Activated naive CD8-positive, alpha-beta T cell treated with anti-CD3 and anti-CD28 coated beads for 36 hours (primary cell): Measurements from ENCODE around the gene CNTD1. TPM values are rescaled to one million over a fixed set of nuclear protein-coding genes. Genes with fewer than 3 reads are reported as not detected.

Experiments used
- DNase-seq: peaks from one replicate; pipeline ENCODE4 v3.0.0; 2021
- H3K27ac Mint-ChIP-seq: one replicate; pipeline ENCODE4 v1.8.0; 2022; ENCODE audit warnings: mild to moderate bottlenecking, moderate library complexity, mixed read lengths
- H3K27me3 Mint-ChIP-seq: one replicate; pipeline ENCODE4 v1.8.0; 2022; ENCODE audit warnings: mild to moderate bottlenecking, mixed read lengths
- H3K36me3 Mint-ChIP-seq: one replicate; pipeline ENCODE4 v1.8.0; 2021; ENCODE audit warnings: mild to moderate bottlenecking, mixed read lengths
- H3K4me1 Mint-ChIP-seq: one replicate; pipeline ENCODE4 v1.8.0; 2021; ENCODE audit warnings: mixed read lengths
- H3K4me3 Mint-ChIP-seq: one replicate; pipeline ENCODE4 v1.8.0; 2022; ENCODE audit warnings: mild to moderate bottlenecking, moderate library complexity, mixed read lengths
- H3K9me3 Mint-ChIP-seq: one replicate; pipeline ENCODE4 v1.8.0; 2022; ENCODE audit warnings: mixed read lengths
- total RNA-seq, 2 experiments: library from RNA; stranded (reverse); gene quantifications; one replicate each; pipeline ENCODE4 v1.2.3, GENCODE V29; 2021

CNTD1 gene
- total RNA-seq, 2 experiments from 2014 or later, result not detected

- H3K4me3 Mint-ChIP-seq, result no peak overlapping the region
Observed at GRCh38 chr17:42817866-42818265, 19.2 kb downstream of the CNTD1 start.

DNA sequence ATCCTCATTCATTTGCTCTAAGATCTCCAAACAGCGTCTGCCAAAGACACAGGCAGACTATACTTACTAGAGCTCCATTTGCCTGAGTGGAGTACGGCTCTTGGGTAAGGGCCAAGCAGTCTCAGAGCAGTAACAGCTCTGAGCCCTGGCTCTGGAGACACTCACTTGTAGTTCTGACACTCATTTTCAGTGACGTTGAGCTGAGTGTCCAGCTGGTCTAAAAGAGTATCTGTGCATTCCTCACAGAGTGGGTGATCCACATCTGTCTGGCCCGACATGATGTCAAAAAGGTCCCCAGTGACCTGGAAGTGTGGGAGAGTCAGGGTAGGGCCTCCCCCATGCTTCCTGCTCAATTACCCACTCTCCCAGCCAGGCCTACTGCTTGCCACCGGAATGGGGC lies 19.7 kb downstream of the CNTD1 start:
- Mint-ChIP-seq H3K36me3 (peaks cover 29% of the 10 kb centered on the region), H3K4me1 (peaks cover 14% of the 10 kb centered on the region), H3K9me3 (no peaks in the 10 kb centered on the region), H3K27ac (no peak overlapping the region), H3K27me3 (no peaks in the 10 kb centered on the region), H3K4me3 (no peak overlapping the region)
- no peak for DNase-seq

More at GRCh38 chr17:42817866-42818265, 19.2 kb downstream of the CNTD1 start:
- no peak for DNase-seq
- Mint-ChIP-seq H3K9me3 (no peaks in the 10 kb centered on the region), H3K36me3 (peaks cover 28% of the 10 kb centered on the region), H3K4me1 (peaks cover 13% of the 10 kb centered on the region), H3K27me3 (no peaks in the 10 kb centered on the region), H3K27ac (no peak overlapping the region)

DNA sequence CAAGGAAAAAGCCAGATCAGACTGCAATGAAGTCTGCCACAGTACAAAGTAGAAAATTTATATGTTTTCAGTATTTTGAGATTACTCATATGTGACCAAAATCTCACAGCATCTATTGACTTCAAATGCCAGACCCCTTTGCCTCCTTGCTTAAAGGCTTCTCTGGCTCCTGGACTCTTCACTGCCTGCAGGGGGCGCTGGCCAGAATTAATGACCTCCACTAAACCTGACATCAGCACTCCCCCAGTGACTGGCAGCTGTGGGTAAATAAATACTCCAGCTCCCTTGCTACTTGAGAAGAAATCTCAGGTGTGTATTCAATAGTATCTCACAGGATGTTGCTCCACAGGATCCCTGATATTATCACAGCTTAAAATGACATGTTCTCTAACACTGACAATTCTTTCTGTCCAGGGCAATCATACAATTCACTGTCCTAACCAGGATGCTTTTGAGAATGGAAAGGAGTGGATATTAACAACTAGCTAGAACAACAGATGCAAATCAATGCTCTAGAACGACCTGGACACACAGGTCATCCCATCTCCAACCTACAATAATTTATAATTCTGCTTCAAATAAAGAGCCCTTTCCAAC lies 21.4 kb downstream of the CNTD1 start:
- peaks cover 28% of the 10 kb centered on the region for H3K36me3 Mint-ChIP-seq
- H3K4me3 Mint-ChIP-seq, result no peak overlapping the region
- H3K4me1 Mint-ChIP-seq, result peaks cover 19% of the 10 kb centered on the region
- DNase-seq, result peak; percentile 66
- no peaks in the 10 kb centered on the region for H3K27me3 Mint-ChIP-seq
- H3K9me3 Mint-ChIP-seq, result no peaks in the 10 kb centered on the region
- no peak overlapping the region for H3K27ac Mint-ChIP-seq

DNA sequence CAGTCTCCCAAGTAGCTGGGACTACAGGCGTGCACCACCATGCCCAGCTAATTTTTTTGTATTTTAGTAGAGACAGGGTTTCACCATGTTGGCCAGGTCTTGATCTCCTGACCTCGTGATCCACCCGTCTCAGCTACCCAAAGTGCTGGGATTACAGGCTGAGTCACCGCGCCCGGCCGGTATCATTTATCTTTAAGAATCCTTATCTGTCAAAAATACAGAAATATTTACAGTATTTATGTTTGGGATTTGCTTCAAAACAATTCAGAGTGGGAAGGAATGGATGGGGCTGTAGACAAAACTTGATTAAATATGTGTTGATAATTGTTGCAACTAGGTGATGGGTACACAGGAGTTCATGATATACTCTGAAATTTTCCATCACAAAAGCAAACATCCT lies 22.5 kb downstream of the CNTD1 start:
- peaks cover 25% of the 10 kb centered on the region for H3K36me3 Mint-ChIP-seq
- H3K9me3 Mint-ChIP-seq, result no peaks in the 10 kb centered on the region
- no peak overlapping the region for H3K27ac Mint-ChIP-seq
- H3K4me1 Mint-ChIP-seq, result peaks cover 21% of the 10 kb centered on the region
- H3K27me3 Mint-ChIP-seq, result no peaks in the 10 kb centered on the region
- H3K4me3 Mint-ChIP-seq, result no peak overlapping the region
- DNase-seq, result no peak

- Mint-ChIP-seq H3K27ac (no peak overlapping the region), H3K4me1 (peaks cover 18% of the 10 kb centered on the region), H3K36me3 (peaks cover 8% of the 10 kb centered on the region), H3K27me3 (no peaks in the 10 kb centered on the region), H3K4me3 (no peak overlapping the region), H3K9me3 (no peaks in the 10 kb centered on the region)
- DNase-seq, result no peak
Observed at GRCh38 chr17:42827472-42827871, 28.8 kb downstream of the CNTD1 start.

GRCh38 chr17:42830971-42831370 lies 32.3 kb downstream of the CNTD1 start:
- no peak overlapping the region for H3K4me3 Mint-ChIP-seq

DNA sequence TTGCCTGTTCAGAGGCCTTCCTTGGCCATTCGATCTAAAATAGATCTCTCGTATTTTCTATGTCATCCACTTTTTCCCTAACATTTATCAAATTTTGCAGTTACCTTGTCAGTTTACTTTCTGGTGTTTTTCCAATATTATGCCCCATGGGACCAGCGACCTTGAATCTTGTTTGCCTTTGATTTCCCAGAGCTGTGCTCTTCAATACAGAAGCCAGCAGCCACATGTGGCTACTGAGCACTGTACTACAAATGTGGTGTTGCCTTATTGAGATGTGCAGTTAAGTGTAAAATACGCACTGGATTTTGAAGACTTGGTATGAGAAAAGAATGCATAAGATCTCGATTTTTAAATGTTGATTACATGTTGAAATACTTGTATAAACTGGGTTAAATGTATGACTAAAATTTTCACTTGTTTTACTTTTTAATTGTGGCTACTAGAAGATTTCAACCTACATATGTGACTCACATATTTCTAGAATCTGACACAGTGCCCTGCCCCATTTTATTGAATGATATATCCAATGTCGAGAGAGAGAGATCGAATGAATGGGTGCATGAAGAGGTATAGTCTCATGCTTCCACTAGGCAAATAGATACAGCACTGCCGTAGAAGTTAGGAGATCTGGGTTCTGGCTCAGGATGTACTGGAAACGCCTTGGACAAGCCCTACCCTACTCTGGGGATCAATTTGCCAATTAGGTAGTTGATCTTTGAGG lies 33.7 kb downstream of the CNTD1 start:
- no peaks in the 10 kb centered on the region for H3K27me3 Mint-ChIP-seq
- H3K4me3 Mint-ChIP-seq, result peak overlapping the region; percentile 93
- DNase-seq, result no peak
- H3K27ac Mint-ChIP-seq, result peak overlapping the region; percentile 99
- peaks cover 21% of the 10 kb centered on the region for H3K36me3 Mint-ChIP-seq
- H3K4me1 Mint-ChIP-seq, result peaks cover 19% of the 10 kb centered on the region
- no peaks in the 10 kb centered on the region for H3K9me3 Mint-ChIP-seq

More at GRCh38 chr17:42830971-42831370, 32.3 kb downstream of the CNTD1 start:
- H3K27me3 Mint-ChIP-seq, result no peaks in the 10 kb centered on the region
- DNase-seq, result no peak
- peaks cover 19% of the 10 kb centered on the region for H3K4me1 Mint-ChIP-seq
- peaks cover 16% of the 10 kb centered on the region for H3K36me3 Mint-ChIP-seq
- no peaks in the 10 kb centered on the region for H3K9me3 Mint-ChIP-seq
- no peak overlapping the region for H3K27ac Mint-ChIP-seq

GRCh38 chr17:42832934-42833766 lies 34.5 kb downstream of the CNTD1 start, which contains the start of gene PSME3:
TSS of gene PSME3 (plus strand) at chr17:42833397. CDS start at chr17:42833632, 235 bp downstream.
- Mint-ChIP-seq H3K9me3 (no peaks in the 10 kb centered on the region), H3K36me3 (peaks cover 21% of the 10 kb centered on the region), H3K4me1 (peaks cover 19% of the 10 kb centered on the region), H3K4me3 (peak within 1 kb of the TSS; percentile 93), H3K27me3 (no peaks in the 10 kb centered on the region), H3K27ac (peak within 1 kb of the TSS; percentile 99)
- peak; percentile 90 for DNase-seq

- DNase-seq, result peak; percentile 28
- Mint-ChIP-seq H3K9me3 (no peaks in the 10 kb centered on the region), H3K4me1 (peaks cover 21% of the 10 kb centered on the region), H3K36me3 (peaks cover 24% of the 10 kb centered on the region), H3K27ac (peak overlapping the region; percentile 99), H3K4me3 (peak overlapping the region; percentile 93), H3K27me3 (no peaks in the 10 kb centered on the region)
Observed at GRCh38 chr17:42833767-42834422, 35.2 kb downstream of the CNTD1 start.

DNA sequence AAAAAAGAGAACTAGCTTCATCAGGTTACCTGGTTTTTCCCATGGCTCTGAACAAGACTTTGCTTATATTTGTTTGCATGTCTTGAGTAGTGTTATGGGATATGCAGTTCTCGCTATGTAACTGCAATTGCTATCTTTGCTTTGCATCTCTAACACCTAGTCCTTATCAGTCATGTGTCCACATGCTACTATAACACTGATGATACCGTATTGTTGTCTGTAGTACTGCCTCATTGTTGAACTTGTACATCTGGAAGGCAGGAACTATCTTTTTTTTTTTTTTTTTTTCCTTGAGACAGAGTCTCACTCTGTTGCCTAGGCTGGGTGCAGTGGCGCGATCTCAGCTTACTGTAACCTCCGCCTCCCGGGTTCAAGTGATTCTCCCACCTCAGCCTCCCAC lies 37.1 kb downstream of the CNTD1 start:
- H3K9me3 Mint-ChIP-seq, result no peaks in the 10 kb centered on the region
- no peak overlapping the region for H3K27ac Mint-ChIP-seq
- no peak overlapping the region for H3K4me3 Mint-ChIP-seq
- H3K4me1 Mint-ChIP-seq, result peaks cover 21% of the 10 kb centered on the region
- no peak for DNase-seq
- no peaks in the 10 kb centered on the region for H3K27me3 Mint-ChIP-seq
- peaks cover 35% of the 10 kb centered on the region for H3K36me3 Mint-ChIP-seq

- H3K4me1 Mint-ChIP-seq, result peaks cover 22% of the 10 kb centered on the region
- no peak overlapping the region for H3K27ac Mint-ChIP-seq
- peaks cover 16% of the 10 kb centered on the region for H3K36me3 Mint-ChIP-seq
- no peaks in the 10 kb centered on the region for H3K27me3 Mint-ChIP-seq
- no peaks in the 10 kb centered on the region for H3K9me3 Mint-ChIP-seq
- H3K4me3 Mint-ChIP-seq, result no peak overlapping the region
- DNase-seq, result no peak
Observed at GRCh38 chr17:42841975-42842685, 43.5 kb downstream of the CNTD1 start.

DNA sequence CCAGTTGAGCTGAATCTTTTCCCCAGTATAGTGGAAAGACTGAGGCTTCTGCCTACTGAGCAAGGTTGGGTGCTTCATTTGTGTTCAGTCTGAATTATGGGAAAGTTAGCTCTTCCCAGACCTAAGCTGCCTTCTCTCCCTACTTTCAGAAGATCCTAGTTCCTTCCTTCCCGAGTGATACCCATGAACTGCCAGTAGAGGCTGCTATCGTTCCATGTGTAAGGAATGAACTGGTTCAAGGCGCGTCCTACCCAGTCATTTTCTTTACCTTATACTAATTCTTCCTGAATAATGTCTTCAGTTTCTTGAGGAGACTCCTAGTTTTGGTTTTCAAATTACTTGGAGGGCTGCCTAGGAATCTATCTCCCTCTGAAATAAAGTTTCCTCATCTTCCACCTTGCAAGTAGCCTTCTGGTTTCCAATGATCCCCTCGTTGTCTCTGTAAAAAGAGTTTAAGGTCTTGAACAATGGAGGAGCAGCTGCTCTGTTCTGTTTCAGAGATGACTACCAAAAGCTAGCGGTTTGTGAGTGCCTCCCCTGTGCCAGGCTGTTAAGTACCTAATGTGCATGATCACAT lies 44.8 kb downstream of the CNTD1 start:
- H3K27ac Mint-ChIP-seq, result peak overlapping the region; percentile 53
- peaks cover 16% of the 10 kb centered on the region for H3K36me3 Mint-ChIP-seq

GRCh38 chr17:42844271-42844670 lies 45.6 kb downstream of the CNTD1 start, which contains the start of gene AOC2:
TSS of gene AOC2 (plus strand) at chr17:42844580. CDS start at chr17:42844627, 47 bp downstream.
- H3K4me1 Mint-ChIP-seq, result peaks cover 21% of the 10 kb centered on the region
- no peak within 1 kb of the TSS for H3K4me3 Mint-ChIP-seq
- peaks cover 9% of the 10 kb centered on the region for H3K36me3 Mint-ChIP-seq
- DNase-seq, result no peak
- H3K9me3 Mint-ChIP-seq, result no peaks in the 10 kb centered on the region
- no peaks in the 10 kb centered on the region for H3K27me3 Mint-ChIP-seq
- H3K27ac Mint-ChIP-seq, result peak within 1 kb of the TSS; percentile 53

More for the DNA sequence above, 44.8 kb downstream of the CNTD1 start:
- no peaks in the 10 kb centered on the region for H3K9me3 Mint-ChIP-seq
- peaks cover 22% of the 10 kb centered on the region for H3K4me1 Mint-ChIP-seq
- no peak overlapping the region for H3K4me3 Mint-ChIP-seq
- H3K27me3 Mint-ChIP-seq, result no peaks in the 10 kb centered on the region
- no peak for DNase-seq
